Non-pigmented ciliary epithelial cell (primary cell): ENCODE measurements around the gene PDE2A.

Experiments
- DNase-seq: peaks from one replicate; pipeline ENCODE4 v3.0.0-alpha.2; 2010; ENCODE audit warnings: low read depth

PDE2A gene

GRCh38 chr11:72704783-72705265, 30.6 kb upstream of the PDE2A start:
- no peak for DNase-seq

GRCh38 chr11:72704028-72704782, 30.0 kb upstream of the PDE2A start:
- no peak for DNase-seq

- DNase-seq: peak; percentile 42
Measured at GRCh38 chr11:72703267-72704008, 29.2 kb upstream of the PDE2A start.

- no peak for DNase-seq
Measured at GRCh38 chr11:72702577-72703241, 28.5 kb upstream of the PDE2A start.

GRCh38 chr11:72702096-72702495, 27.9 kb upstream of the PDE2A start:
- DNase-seq: no peak

GRCh38 chr11:72701466-72701865, 27.2 kb upstream of the PDE2A start:
- no peak for DNase-seq

GRCh38 chr11:72700146-72700545, 25.9 kb upstream of the PDE2A start:
- DNase-seq: no peak

- DNase-seq: no peak
Measured at GRCh38 chr11:72697814-72698213, 23.6 kb upstream of the PDE2A start.

GRCh38 chr11:72696866-72697700, 22.9 kb upstream of the PDE2A start:
- DNase-seq: no peak

- no peak for DNase-seq
Measured at GRCh38 chr11:72695354-72695753, 21.1 kb upstream of the PDE2A start.

- no peak for DNase-seq
Measured at GRCh38 chr11:72693271-72693968, 19.2 kb upstream of the PDE2A start.

- DNase-seq: no peak
Measured at GRCh38 chr11:72692498-72693237, 18.4 kb upstream of the PDE2A start.

GRCh38 chr11:72690166-72690565, 15.9 kb upstream of the PDE2A start:
- no peak for DNase-seq

GRCh38 chr11:72688929-72689328, 14.7 kb upstream of the PDE2A start:
- DNase-seq: no peak

GRCh38 chr11:72688486-72688885, 14.3 kb upstream of the PDE2A start:
- DNase-seq: no peak

GRCh38 chr11:72687326-72687725, 13.1 kb upstream of the PDE2A start:
- no peak for DNase-seq

- DNase-seq: no peak
Measured at GRCh38 chr11:72686639-72687220, 12.5 kb upstream of the PDE2A start.

- no peak for DNase-seq
Measured at GRCh38 chr11:72685560-72686480, 11.6 kb upstream of the PDE2A start.
